Effector CD8-positive, alpha-beta T cell (primary cell): ENCODE data around the gene CDKN1C.

Experiments used
- DNase-seq: peaks from one replicate; lab custom pipeline; 2025; lab: John Stamatoyannopoulos, UW

CDKN1C gene

DNA sequence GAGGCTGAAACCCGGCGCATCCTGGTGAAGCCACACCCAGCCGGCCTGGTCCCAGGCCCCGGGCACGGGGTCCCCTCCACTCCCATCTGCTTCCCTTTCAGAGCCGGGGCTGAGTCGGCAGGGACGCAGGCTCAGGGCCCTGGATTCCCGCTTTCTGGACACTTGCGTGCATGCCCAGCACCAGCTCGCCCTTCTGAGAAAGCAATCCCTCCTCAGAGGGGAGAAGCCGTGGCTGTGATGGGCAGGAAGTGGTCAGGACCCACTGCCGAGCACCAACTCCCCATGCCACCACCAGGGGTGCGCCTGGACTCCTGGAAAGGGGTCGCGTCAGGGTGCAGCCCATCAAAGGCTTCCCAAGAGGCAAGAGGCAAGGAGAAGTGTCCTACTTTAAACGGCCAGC, 15.1 kb downstream of the CDKN1C start:
- DNase-seq: no peak

DNA sequence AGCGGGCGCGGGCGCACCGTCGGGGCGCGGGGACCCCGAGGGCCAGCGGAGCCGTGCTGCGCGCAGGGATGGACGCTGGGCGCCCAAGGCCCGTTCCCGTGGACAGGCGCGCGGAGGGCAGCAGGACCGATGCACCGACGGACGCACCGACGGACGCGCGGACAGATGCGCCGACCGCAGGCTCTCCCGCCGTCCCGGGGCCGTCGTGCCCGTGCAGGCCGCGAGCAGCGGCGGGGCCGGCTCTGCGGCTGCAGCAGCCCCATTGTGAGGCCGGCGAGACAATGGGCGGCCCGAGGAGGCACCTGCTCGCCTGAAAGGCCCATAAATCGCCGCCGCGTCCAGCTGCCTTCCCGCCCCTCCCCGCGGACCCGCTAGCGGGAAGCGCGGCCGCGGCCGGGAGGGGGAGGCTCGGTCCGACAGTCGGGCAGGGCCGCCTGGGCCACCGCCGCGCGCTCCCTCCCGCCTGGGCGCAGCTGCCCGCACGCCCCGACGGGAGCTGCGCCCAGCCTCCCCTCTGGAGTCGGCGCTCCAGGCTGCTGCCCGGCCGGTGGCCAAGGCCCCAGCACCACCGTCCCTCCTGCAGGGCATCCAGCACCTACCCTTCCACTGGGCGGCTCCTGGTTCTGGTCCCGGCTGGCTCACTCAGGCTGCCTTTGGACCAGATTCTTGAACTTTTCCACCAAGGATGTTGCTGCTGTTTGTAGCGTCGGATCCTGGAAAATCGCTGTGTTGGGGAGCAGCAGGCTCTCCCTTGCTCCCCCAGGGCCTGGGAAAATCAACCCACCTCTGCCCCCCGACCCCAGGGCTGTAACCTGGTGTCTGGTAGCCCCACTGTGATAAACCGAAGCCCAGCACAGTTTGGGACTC, 15.8 kb downstream of the CDKN1C start:
- no peak for DNase-seq

DNA sequence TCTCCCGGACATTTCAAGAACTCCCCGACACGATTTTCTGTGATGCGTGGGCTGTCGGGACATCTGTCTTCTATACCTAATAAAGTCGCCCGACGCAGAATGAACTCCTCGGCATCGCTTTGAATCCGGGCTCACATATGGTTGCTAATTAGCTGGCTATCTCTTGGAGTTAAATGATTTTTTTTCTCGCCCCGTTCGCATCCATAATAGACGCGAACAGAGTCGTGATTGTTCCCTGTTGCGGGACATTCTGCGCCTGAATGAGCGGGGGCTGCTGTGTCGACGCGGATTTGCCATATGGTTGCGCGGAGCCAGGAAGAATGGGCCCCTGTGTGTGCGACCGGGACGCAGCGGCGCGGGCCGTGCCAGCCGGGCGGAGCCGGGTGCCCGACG, 16.4 kb downstream of the CDKN1C start:
- DNase-seq: no peak

DNA sequence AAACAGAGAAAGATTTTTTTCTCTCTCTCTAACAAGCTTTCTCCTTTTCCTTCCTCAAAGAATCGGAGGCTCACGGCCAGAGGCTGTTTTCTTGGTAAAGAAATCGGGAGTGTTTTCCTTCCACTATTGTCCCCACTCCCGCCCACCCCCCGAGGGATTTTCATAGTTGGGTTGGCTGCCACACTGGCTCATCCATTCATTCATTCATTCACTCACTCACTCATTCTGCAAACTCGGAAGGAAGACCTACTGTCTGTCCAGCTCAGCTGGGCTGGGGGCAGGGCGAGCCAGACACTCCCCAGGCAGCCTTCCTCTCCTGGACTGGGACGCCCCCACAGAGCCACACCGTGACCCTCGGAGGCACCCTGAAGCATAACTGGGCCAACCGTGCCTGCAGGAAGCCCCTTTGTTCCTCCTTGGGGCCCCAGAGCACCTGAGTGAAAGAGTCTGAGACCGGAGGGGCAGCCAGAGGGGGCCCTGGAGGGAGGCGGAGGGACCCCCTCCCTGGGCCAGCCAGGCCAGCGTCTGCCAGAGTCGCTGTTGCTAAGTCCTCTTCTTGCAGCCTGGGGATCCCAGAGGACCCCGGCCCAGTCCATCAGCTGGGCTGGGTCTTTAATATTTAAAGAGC, 17.0 kb downstream of the CDKN1C start:
- no peak for DNase-seq

DNA sequence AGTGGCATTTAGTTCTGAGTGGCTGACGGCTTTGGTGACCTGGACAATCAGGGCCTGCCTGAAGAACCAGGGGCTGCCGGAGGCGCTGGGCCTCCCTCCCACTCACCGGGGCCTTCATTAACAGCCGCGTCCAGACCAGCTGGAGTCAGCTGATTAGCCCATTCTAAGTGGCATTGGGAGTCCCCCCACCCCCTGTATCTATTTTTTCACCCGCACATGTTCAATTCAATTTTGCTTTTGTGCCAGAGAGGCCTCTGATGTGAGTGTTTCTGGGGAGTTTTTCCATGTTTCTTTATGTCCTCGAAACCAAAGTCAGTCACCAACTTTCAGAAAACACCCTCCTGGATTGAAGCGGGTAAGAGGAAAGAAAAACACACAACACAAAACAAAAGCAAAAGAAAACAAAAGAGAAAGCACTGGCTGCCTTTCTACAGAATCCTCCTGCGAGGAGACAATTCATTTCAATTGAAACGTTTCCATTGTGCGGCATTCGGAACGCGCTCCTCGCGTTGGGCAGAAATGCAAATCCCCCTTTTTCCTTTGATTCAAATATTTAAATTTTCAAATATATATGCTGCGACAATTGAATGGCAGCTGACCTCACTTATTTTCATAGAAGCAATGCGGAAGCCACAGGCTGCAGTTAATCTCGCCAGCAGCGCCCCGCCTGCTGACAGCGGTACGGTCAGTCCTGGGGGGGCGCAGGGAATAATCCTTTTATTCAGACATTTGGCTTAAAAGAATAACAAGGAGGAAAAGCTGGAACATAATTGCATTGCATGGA, 17.7 kb downstream of the CDKN1C start:
- no peak for DNase-seq

DNA sequence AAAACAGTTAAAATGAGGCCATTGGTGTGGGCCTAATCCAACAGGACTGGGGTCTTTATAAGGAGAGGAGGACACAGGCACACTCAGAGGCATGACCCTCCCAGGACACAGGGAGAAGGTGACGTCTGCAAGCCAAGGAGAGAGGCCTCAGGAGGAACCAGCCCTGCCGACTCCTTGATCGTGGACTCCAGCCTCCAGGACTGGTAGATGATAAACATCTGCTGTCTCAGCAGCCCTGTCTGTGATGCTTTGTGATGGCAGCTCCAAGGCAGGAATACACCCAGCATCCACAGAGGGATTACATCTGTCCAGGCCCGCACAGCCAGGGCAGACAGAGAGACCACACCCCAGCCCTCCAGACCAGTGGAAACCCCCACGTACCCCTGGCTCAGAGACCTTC, 18.4 kb downstream of the CDKN1C start:
- DNase-seq: no peak

DNA sequence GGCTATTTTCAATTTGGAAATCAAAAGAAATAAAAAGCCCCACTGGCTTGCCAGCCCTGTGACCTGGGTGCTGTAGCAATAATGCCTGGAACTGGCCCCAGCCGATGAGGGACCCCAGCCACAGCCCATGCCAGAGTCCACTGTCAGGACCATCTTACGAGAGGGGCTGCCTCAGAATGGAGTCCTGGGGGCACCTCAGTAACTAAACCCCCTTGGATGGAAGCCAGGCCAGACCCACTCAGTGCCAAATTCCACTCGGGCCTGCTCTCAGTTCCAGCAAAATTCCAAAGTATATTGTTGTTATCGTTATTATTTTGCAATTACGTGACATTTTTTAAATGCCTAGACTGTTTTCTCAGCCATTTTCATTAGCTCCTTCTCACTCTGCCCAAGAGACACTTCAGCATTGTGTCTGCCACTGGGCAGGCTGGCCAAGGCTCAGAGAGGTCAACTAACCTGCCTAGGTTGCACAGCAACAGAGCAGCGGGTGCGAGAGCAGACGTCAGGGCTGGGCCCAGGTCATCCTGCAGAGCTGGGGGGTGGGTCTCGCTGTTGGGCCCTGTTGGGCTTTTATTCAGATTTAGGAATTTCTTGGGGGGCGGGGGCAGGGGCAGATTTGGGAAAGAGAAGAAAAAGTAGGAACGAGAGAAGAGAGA, 19.5 kb downstream of the CDKN1C start:
- DNase-seq: no peak

DNA sequence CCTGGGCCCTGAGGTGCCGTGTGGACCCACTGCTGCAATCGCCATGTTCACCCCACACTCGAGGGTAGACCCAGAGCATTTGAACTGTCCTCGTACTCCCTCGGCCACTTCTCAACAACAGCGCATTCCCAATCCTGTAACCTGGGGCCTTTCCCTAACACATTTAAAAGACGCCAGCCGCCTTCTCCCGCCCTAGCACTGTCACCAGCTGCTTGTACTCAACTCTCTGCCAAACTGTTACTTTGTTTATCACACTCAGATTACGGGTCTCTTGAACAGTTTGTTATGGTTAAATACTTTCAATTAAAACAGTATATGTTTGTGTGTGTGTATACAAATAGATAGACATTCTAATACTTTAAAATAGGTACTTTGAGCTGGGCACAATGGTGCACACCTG, 20.7 kb downstream of the CDKN1C start:
- no peak for DNase-seq

DNA sequence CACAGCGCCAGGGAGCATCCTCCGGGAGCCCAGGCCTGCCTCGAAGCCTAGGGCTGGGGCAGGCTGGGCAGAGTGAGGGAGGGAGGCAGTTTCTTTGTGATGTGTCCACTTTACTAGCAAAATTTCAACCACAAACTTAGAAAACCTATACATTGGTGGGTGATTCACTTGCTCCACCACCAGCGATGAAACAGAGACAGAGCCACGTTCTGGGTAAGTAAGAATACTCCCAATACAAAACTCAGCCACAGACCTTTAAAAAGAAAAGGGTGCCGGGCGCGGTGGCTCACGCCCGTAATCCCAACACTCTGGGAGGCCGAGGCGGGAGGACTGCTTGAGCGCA, 22.3 kb downstream of the CDKN1C start:
- DNase-seq: no peak

DNA sequence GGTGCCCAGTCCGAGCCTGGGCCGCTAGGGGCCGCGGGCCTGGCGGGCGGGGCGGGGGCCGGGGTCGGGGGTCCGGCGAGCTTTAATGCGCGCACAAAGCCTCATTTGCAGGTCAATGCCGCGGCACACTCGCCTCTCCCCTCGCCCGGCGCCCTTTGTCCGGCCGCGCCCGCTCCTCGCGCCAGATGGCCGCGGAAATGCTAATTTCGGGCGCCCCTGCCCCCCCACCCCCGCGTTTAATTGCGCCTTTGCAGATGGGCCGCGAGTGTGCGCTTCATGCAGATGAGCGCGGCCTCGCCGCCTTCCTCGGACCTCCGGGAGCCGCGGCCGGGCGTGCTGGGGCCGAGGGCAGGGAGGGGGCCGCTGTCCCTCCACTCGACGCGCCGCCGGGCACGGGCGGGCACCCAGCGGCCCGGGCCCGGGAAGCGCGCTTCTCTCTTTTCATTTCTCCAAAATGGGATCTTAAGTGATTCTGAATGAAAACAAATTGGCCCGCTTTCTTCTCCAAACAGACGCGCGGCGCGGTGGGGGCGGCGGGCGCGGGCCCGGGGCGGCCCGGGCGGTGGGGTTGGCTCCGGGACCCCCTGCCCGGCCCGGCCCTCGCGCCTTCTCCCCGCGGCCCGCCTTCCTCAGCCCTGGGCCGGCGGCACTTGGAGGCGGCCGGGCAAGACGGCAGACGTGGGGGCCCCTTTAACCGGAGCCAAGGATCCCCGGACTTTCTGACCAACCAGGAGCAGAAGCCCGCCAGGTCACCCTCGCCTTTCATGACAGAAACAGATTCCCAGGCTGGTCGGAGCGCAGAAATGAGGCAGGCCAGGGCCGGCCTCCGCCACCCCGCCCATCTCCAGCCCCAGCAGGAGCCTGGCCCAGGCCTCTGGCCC, 22.9 kb downstream of the CDKN1C start:
- DNase-seq: no peak

DNA sequence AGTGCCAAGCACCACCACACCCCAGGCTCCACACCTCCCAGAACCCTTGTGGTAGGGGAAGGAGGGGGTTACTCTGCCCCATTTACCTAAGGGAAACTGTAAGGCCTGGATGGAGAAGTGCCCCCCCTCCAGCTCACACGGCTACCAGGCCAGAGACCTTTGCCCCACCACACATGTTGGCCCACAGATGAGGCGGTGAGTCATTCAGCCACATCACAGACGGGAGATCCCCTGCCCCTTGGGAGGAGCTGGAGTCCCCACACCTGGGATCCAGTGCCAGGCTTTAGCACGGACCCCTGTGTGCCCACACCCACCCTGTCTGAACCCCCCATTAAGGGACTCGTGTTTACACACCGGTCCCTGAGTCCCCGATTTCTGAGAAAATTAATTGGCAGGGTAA, 24.9 kb downstream of the CDKN1C start:
- DNase-seq: no peak

DNA sequence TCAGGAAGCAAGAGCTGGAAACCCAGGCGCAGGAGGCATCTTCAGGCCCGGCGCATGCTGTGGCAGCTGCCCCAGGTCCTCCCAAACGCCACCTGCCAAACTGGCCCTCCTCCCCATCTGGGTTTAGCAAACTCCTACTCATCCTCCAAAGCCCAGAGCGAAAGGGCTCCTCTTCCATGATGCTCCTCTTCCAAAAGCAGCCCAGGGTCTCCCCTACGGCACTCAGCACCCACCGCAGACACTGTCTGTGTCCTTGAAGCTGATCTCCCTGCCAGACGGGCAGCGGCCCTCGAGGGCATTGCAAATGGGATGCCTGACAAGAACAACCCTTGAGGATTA, 25.9 kb downstream of the CDKN1C start:
- no peak for DNase-seq

DNA sequence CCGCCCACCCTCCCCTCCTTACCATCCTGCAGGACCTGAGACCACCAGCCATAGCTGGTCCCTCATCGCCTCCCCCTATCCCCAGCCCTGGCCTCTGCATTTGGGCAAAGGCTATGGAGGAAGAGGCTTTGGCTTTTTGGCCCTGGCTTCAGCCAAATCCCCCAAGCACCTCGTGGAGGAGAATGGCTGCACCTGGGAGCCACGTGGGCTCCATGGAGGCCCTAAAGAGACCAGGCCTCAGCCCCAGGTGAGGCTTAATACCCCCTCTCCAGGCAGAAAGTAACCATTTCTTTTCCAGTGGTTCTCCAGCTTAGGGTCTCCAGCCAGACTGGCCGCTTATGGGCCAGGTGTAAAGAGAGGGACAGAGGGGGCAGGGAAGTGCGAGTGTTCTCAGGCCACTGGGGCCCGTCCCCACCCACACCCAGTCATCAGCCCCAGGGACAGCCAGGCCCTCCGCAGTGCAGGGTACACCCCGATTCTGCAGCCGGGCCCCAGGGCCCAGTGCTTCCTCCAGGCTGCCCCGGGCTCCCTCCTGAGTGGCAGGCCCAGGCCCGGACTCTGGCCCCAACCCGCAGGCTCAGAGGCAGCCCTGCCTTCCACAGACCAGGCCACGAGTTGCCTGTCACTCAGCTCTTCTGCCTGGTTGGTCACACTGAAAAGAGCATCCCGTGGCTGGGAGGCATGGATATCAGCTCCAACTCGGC, 26.4 kb downstream of the CDKN1C start:
- no peak for DNase-seq

DNA sequence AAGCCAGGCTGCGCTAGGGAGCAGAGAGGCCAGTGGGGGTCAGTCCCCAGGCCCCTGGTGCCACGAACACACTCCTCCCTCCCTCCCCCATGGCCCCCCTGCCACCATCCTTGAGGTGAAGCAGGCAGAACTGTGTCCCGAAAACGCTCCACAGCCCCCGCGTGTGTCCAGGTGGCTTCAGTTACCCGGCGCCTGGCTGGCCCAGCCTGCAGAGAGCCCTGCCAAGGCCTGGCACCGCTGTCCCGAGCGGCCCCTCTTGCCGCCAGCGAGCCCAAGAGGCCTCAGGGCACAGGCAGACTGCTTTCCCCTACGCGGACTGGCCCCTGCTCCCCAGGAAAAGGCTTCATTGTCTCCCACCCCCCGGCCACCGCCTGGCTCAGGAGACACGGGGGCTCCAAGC, 27.7 kb downstream of the CDKN1C start:
- DNase-seq: no peak

DNA sequence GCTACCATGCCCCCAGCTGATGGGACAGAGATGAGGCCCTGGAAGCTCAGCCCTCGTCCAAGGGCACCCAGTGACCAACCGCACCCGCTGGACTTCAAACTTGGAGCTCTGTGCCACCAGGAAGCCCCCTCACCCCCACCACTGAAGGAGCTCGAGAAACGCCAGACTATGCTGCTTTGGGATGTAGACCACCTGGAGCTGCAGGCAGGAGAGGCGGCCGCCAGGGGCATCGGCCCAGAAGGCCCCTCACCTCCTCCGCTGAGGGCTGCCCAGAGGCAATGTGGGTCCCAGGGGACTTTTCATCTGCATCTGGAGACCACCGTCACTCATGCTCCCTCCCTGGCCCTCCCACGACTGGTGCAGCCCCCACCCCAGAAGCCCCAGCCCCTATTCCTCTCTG, 28.3 kb downstream of the CDKN1C start:
- no peak for DNase-seq

DNA sequence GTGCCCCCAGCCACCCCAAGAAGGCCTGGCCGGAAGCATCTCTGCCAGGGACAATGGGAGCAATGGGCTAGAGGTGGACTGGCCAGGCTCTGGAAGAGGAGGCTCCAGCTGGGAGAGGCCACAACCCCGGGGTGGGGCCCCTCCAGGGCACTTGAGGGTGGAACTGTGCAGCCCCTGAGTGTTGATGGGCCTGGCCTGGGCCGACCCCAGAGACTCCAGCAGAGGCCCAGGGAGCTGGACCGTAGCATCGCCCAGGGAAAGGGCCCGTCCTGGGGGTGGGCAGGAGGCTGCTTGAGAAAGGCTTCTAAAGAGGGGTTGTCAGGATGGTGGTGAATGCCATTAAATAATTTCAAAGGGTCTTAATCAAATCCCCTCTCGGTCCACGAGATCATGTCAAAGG, 30.4 kb downstream of the CDKN1C start:
- DNase-seq: no peak

DNA sequence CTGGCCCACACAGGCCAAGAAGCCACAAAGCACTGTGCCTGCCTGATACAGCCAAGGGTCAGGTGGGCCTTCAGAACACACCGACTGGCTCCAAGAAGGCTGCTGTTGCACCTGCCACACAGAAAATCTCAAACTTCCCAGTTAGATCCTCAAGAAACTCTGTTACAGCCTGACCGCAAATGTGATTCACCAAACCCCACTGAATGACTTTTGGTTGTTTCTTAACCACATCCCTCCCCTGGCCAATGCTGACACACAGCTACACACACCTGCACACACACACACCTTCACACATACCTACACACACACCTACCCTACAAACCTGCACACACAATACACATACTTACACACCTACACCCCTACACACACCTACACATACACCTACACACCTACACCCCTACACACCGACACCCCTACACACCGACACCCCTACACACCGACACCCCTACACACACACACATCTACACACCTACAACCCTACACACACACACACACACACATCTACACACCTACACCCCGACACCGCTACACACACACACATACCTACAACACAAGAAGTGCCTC, 31.5 kb downstream of the CDKN1C start:
- no peak for DNase-seq

DNA sequence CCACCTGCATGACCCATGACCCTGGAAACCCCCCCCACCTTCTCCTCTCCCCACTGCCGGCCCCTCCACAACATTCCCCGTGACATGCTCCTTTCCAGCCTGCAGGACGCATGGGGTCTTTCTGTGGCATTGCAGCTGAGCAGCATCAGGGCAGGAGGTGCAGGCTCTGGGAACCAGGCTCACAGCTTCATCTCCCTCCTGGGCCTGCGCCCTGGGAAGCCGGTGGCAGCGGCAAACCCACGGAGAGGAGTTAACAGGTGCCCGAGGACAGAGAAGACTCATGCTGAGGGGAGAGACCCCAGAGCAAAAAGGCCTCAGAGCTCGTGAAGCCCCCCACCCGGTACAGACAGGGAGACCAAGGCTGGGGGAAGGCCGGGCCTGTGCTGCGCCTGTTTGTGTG, 32.2 kb downstream of the CDKN1C start:
- no peak for DNase-seq

DNA sequence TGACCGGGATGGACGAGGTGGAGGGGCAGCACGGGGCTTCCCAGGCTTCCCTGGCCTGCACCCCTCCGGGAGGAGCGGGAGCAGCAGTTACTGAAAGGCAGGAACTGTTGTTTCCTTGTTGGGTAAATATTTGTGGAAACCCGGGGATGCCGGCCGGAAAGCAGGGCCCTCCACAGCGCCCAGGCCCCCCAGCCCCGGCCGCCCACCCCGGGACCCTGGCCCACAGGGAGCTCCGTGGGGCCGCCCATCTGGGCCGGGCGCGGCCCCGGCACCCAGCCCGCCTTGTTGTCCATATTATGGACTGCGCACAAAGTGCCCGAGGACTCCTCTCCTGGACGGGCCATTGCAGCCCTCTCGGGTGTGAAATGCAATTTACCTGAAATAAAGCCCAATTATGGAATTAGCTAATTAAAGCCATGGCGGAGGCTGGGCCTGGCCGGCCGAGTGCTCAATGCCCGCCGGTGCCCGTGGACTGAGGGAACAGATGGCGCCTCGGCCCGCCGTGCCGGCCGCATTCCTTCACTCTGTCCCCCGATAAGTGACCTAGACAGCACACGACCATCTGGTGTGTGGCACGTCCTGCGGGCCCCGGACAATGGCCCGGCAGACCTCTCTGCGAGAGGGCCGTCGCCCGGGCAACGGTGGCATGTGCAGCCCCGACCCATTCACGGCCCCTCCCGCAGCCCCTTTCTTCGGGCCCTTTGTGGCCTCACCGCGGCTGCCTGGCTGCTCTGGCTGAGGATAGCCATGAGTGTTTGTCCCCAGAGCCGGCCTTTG, 35.4 kb downstream of the CDKN1C start:
- DNase-seq: no peak

DNA sequence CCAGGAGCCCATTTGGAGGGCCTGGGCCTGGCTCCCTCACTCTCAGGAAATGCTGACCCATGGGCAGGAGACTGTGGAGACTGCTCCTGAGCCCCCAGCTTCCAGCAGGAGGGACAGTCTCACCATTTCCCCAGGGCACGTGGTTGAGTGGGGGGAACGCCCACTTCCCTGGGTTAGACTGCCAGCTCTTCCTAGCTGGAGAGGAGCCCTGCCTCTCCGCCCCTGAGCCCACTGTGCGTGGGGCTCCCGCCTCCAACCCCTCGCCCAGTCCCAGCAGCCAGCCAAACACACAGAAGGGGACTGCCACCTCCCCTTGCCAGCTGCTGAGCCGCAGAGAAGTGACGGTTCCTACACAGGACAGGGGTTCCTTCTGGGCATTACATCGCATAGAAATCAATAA, 37.1 kb downstream of the CDKN1C start:
- DNase-seq: no peak
